HG03457 (cell line): ENCODE results near the gene ACACA.
"Not testable (repeated sequence)": the region's sequence is repeated elsewhere in the genome, so short reads cannot be mapped to it uniquely, and the experiment has no call there.

ENCODE experiments used
- ATAC-seq: cut with Tn5 transposase; IDR thresholded peaks from one replicate; pipeline ENCODE4 v1.9.1; 2021; ENCODE audit warnings: moderate number of reproducible peaks; ENCODE audit not compliant: unreplicated experiment

The ACACA gene

GRCh38 chr17:37182786-37183465, 223.7 kb downstream of the ACACA start:
- ATAC-seq: no peak

DNA sequence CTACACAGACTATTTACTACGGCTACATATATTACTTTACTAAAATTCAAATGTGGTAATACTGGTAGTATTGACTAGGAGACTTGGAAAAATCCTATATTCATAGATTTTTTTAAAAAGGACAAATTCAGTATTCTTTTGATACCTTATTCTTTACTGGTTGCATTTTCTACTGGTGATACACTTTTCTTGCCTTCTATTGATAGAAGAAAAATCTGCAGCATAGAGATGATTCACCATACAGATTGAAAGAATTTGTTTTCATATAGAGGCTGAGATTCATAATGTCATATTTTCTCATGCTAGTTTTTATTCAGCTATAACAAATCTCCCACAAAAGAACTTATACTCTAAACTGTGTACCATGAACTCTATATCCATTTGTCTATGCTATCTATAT, 226.3 kb downstream of the ACACA start:
- ATAC-seq: no peak

DNA sequence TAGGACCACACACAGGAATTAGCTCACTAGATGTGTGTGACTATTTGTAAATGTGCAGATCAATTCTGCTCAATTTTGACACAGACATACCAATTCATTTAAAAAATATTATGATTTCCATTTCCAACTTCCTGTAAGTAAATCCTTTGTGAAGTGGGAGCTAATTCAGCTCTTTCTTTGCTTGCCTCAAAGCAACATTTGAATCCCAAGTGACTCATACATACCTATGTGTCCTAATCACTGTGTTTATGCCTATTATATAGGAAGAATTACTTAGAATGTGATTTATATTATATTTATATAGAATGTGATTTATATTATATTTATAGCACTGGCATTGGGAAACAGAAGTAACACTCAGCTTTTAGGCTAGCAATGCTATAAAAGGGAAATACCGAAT, 226.7 kb downstream of the ACACA start:
- no peak for ATAC-seq

GRCh38 chr17:37177254-37177870, 229.3 kb downstream of the ACACA start:
- no peak for ATAC-seq

- ATAC-seq: no peak
These were observed 229.9 kb downstream of the ACACA start for GRCh38 chr17:37176723-37177122.

DNA sequence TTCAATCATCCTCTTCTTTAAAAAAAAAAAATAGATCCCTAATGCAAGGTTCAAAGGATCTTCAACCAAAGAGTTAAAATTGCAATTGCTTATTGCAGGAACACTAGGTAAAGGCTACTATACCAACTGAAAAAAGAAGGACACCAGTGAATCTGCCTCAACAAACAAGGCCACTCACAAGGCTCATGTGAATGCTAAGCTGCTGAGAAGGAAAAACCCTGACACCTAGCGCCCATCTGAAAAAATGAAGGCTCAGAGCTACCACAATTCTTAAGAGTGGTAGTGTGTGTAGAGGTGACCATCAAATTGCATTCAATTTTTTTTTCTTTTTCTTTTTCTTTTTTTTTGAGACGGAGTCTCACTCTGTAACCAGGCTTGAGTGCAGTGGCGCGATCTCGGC, 232.4 kb downstream of the ACACA start:
- ATAC-seq: no peak

GRCh38 chr17:37170881-37171425, 235.7 kb downstream of the ACACA start:
- ATAC-seq: no peak

DNA sequence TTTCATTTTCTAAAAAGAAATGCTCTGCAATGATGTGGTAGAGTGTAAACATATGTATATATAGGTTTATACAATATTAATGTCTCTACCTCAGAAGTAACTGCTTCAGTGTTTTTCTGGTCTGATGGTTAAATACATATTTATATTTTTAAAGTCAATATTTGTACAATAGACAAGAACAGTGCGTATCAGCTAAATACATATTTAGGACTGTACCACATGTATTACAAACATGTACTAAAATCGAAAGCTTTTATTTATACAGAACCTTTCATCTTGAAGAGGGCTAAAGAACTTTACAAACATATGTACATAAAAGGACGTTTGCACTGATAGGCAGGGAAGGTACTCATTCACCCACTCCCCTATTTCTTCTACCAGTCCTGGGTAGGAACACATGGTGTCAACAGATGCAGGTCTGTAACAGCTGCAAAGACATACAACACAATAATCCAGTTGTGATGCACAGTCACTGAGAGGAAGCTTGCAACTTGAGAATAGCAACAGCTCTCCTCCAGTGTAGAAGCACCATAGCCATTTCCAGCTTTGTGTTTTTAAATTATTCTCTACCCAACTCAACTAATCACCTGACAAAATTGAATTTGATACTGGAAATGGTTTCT, 237.8 kb downstream of the ACACA start:
- no peak for ATAC-seq

DNA sequence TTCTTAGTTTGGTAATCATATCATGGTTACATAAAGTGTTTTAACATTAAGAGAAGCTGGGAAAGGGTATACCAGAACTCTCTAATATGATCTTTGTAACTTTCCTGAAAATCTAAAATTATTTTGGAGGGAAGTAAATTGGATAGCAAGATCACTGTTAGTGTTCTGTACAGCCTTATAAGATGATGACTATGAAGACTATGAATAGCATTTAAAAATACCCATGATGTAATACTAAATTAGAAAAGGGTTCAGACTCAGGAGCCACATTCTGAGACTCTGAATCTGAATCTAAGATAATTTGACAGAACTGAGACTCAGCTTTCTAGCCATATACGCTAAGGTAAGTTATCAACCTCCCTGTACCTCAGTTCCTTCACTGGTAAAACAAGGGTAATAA, 238.9 kb downstream of the ACACA start:
- ATAC-seq: no peak

DNA sequence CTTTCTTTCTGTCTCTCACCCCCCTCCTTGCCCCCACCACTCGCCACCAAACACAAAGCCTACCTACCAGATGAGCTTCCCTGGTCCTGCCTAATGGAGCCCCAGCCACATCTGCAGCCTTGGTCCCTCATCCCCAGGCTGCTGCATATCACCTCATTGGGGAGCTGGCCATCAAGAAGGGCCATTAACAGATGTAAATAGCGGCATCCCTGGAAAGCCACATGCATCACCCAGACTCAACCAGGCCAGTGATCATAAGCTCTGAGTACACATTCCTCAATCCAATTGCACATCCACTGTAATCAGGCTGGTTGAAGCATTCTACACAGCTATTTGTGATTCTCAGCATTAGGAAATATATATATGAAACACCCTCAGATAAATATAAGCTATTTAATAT, 242.6 kb downstream of the ACACA start:
- no peak for ATAC-seq

DNA sequence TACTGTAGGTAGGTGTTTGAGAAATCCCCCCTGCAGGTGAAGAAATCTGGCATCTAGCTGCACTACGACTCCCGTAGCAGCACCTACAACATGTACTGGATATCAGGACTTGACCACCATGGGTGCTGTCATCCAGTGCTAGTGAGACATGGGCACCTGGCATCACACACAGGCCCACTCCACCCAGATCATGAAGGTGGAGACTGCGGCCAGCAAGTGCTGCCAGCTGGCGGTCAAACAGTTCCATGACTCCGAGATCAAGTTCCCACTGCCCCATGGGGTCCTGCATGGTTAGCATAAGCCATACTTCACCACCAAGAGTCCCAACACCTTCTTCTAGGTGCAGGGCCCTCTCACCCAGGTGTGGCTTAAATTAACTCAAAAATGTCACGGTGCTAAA, 243.8 kb downstream of the ACACA start:
- no peak for ATAC-seq

DNA sequence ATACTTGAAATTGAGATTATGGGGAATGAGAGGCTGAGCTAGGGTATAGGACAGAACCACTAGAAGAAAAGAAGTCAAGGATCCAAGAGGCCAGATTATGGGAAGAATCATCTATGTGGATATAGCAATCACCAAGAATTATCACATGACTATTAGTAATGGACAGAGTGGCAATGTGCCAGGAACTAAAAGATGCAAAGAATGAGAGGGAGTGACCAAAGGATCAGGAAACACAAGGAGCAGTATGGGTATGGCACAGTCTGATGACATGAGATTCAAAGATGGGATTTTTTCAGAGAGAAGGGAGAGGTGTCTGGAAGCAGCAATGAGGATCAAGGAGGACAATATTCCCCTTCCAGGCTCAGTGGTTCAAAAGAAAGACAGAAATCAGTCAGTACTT, 245.7 kb downstream of the ACACA start:
- no peak for ATAC-seq

DNA sequence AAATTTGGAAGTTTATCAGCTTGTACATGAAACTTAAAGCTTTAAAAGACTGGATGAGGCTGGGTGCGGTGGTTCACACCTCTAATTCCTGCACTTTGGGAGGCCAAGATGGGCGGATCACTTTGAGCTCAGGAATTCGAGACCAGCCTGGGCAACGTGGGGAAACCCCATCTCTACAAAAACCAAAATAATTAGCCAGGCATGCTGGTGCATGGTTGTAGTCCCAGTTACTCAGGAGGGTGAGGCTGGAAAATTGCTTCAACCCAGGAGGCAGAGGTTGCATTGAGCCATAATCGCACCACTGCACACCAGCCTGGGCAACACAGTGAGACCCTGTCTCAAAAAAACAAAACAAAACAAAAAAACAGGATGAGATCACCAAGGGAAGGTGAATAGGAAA, 248.3 kb downstream of the ACACA start:
- ATAC-seq: no peak

GRCh38 chr17:37148156-37148555, 258.5 kb downstream of the ACACA start:
- ATAC-seq: no peak

- no peak for ATAC-seq
These were observed 259.3 kb downstream of the ACACA start for GRCh38 chr17:37147301-37147812.

DNA sequence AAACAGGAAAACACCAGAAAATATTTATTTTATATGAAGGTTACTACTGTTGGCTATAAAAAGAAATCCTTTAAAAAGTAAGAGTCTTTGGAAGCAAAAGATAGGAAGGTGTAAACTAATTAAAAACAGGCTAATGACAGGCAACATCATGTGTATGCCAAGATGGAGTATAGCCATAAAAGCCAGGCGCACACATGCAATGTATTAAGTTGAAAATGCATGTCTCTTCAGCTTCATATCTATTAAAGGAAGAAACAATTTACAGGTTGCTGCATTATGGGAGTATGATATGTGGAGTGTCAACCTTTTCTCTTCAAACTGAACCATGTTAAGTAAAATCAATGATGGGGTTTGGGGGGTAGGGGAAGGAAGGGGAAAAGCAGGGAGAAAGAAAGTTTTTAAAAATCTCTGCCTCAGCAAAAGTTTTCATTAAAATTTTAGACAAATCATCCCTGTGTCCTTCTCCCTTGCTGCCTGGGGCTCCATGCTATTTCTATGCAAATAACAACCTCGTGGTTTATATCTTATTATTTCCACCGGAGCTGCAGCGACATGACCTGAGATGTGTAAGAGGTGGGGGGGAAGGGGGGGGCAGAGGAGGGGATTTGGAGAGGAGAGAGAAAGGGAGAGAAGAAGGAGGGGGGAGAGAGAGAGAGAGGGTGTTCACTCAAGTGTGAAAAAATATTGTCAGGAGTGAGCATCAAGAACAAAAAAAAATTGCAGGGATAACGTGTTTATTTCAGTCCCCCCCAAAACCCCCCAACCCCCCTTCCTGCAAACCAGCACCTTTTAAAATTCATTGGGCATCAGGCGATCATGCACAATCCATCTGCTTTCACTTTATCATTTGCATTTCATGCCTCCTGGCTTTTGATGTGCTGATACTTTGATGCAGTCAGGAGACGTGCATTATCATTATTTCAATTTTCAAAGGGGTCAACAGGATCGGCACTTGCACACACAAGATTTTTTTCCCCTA, 260.3 kb downstream of the ACACA start:
- no peak for ATAC-seq

- no peak for ATAC-seq
These were observed 262.4 kb downstream of the ACACA start for GRCh38 chr17:37144075-37144701.

- ATAC-seq: not testable (repeated sequence)
These were observed 263.1 kb downstream of the ACACA start for GRCh38 chr17:37143558-37143957.

- no peak for ATAC-seq
These were observed 264.2 kb downstream of the ACACA start for GRCh38 chr17:37142294-37142896.

DNA sequence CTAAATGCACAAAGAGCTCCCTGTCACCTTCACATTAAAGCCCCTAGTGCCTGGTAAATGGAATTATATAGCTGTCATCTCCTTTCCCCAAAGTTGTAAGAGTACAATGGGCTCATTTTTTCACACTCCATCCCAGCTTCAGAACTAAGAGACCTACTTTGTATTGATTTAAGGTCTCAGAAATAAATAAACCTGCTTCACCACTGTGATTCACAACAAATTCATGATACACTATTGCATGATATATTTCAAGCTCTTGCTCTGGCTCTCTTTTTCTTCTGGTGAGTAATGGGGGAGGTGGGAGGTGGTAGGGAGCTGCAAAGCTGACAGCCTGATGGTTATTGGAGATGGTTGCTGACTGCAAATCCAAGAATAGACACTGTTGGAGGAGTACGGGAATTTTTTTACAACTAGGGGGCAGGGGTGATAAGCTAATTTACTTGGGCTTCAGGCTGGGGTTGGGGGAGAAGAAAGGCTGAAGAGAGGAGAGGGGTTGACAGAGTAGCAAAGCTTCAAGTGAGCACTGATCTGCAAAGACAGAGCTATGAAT, 268.0 kb downstream of the ACACA start:
- ATAC-seq: no peak
